SK-N-DZ (cell line): ENCODE results near the gene PPP1R14B.

ENCODE experiments used
- DNase-seq: peaks from one replicate; pipeline ENCODE4 v3.0.0-alpha.2; 2015; ENCODE audit warnings: low spot score

The PPP1R14B gene

GRCh38 chr11:64281957-64282770 is 35.4 kb upstream of the PPP1R14B start:
- no peak for DNase-seq

DNA sequence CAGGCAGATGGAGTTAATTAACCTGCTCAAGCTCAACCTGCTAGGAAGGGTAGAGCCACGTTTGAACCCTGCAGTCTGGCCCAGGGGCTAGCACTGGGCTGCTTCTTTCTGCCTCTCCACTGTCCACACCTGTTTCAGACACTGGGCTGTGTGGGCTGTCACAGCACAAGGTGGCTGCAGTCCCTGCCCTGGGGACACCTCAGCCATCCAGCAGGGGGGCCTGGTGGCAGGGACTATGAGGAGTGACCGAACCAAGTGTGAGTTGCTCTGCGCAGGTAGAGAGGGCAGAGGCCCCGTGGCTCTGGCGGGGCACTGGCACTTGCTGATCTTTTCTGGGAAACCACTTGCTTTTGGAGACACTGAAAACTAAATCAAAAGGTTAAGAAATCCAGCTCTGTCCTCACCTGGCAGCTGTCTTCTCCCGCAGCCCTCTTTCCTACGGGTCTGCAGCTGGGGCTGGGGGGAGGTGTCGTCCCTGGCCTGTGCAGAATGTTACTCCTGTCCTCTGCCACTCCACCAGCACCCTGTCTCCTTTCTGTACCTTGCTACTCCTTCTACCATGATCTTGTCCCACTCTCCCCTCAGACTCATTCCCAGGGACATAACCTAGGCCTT is 31.9 kb upstream of the PPP1R14B start:
- DNase-seq = no peak

- DNase-seq = no peak
Measured at GRCh38 chr11:64276653-64277431, 30.1 kb upstream of the PPP1R14B start.

DNA sequence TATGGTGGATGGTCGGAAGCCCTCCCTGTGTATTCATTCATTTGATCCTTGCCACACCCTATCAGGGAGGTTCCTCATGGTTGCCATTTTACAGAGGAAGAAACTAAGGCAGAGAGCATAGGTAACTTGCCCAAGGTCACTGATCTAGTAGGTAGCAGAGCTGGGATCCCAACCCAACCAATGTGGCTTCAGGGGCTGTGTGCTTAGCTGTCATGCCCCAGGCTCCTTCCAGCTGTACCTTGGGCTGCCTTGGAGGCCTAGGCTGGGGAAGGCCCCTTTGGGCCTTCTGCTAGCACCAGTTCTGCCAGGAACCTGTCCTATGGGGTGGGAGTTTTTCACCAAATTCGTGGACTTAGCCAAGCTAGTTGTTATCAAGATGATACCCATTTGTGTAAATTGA is 29.1 kb upstream of the PPP1R14B start:
- DNase-seq = no peak

DNA sequence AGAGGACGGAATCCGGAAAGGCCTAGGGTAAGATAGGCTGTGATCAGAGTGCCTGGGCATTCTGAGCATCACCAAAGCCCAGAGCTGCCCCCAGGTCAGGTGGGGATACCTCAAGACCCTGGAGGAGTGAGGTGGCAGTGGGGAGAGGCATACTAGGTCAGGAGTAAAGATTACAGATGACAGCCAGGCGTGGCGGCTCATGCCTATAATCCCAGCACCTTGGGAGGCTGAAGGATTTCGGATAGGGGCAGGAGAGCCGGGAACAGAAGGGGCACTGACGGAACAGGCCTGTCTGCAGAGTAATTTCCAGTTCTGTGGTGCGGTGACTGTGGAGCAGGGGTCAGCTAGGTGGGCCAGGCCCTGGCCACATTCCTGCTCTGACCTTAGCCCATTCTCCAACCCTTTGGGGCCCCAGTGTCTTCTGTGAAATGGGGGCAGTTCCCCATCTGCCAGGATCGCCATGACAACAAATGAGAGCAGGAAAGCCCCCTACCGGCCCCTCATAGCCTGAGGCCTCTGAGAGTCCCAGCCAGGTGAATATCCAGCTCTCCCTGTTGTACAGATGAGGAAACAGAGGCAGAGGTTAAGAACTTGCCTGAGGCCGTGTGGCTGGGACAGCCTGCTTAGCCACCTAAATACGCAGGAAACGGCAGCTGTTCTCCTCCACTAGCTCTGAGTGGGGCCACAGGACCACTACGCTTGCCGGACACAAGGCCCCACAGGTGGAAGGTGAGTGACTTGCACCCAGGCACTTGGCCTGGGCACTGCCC is 28.5 kb upstream of the PPP1R14B start:
- DNase-seq = no peak

DNA sequence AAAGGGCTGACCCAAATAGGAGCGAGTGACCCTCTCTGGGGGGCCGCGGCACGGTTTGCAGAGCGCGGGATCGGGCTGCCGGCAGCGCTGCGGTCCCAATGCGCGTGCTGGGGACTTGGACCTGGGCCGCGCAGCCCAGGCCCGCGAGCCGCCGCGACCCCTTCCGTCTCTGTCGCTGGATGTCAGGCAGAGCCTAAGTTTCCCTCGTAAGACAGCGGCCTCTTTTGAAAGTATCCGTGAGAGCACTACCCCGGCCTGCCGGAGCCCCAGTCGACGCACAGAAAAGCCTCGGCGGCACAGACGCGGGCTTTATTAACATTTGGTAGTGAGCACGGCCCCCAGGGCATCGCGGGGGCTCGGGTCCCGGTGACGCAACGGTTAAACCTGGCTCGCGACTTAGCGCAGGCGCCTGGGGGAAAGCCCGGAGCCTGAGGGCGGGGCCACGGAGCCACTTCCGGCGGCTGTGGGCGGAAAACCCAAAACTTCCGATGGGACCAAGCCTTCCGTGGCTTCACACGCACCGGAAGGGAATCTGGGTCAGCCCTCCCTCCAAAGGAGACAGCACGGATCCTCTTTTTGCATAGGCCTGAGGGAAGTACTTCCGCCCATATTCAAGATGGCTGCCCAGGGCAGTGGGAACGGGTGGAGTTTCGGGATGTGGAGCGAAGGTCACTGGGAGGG is 22.9 kb upstream of the PPP1R14B start:
- DNase-seq = peak; percentile 100

GRCh38 chr11:64268893-64269539 is 22.3 kb upstream of the PPP1R14B start:
- peak; percentile 46 for DNase-seq

- peak; percentile 63 for DNase-seq
Measured at GRCh38 chr11:64268025-64268892, 21.5 kb upstream of the PPP1R14B start.

DNA sequence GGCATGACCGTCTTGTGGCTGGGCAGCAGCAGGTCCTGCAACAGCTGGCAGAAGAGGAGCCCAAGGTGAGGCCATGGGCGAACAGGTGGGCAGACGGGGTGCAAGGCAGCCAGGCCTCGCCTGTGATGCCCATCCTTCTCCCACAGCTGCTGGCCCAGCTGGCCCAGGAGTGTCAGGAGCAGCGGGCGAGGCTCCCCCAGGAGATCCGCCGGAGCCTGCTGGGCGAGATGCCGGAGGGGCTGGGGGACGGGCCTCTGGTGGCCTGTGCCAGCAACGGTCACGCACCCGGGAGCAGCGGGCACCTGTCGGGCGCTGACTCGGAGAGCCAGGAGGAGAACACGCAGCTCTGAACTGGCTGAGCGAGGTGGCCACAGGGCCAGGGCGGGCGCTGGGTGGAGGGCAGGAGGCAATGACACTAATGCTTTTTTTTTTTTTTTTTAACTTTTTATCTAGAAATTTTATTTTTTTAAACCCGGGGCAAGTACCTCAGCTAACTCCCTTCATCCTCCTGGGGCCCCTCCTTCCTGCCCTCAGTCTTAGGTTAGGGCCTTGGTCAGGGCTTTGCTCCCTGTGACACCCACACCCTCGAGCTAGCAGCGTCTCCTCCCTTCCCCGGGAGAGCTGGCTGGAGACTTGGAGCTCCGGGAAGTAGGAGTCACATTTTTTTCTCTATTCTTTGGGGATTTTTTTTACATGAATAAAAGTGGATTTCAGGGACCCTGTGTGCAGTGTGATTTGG is 20.6 kb upstream of the PPP1R14B start:
- DNase-seq = no peak

- DNase-seq = no peak
Measured at GRCh38 chr11:64266339-64266738, 19.6 kb upstream of the PPP1R14B start.

DNA sequence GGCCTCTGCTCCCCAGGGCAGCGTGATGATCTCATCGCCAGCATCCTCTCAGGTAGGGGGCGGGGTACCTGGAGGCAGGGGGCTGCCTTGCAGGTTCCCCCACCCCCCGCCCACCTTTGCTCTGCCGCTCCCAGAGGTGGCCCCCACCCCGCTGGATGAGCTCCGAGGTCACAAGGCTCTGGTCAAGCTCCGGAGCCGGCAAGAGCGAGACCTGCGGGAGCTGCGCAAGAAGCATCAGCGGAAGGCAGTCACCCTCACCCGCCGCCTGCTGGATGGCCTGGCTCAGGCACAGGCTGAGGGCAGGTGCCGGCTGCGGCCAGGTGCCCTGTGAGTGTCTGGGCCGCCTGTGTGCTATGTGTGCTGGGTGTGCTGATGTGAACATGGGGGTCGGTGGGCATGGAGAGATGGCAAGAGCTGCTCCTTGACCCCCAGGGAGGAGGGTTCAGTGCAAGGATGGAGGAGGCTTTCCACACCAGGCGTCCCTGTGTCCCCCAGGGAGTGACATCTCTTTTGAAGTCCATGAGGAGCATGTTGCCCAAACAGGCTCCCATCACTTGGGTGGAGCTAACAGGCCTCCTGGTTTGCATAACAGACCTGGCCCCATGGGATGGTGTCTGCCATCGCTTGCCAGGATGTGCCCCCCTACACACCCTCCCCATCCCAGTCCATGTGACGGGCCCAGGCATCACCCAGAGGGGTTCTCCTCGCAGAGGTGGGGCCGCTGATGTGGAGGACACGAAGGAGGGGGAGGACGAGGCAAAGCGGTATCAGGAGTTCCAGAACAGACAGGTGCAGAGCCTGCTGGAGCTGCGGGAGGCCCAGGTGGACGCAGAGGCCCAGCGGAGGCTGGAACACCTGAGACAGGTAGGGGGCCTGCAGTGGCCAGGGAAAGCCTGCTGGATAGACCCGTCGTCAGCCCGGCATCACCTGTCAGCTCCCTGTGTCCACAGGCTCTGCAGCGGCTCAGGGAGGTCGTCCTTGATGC is 18.7 kb upstream of the PPP1R14B start:
- DNase-seq = no peak

GRCh38 chr11:64264371-64264852 is 17.7 kb upstream of the PPP1R14B start:
- peak; percentile 79 for DNase-seq

DNA sequence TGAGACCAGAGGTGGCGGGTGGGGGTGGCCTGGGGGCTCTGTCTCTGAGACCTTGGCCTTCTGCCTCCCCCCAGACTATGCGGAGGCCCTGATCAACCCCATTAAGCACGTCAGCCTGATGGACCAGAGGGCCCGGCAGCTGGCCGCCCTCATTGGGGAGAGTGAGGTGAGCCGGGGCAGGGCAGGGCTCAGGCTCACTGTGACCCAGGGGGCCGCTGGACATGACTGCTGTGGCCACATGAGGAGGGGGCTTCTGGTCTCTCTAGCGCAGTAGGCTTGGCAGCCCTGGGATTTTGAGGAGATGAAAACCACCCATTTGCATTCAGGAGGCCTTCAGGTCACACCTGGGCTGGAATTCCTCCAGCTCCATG is 17.2 kb upstream of the PPP1R14B start:
- DNase-seq = no peak

DNA sequence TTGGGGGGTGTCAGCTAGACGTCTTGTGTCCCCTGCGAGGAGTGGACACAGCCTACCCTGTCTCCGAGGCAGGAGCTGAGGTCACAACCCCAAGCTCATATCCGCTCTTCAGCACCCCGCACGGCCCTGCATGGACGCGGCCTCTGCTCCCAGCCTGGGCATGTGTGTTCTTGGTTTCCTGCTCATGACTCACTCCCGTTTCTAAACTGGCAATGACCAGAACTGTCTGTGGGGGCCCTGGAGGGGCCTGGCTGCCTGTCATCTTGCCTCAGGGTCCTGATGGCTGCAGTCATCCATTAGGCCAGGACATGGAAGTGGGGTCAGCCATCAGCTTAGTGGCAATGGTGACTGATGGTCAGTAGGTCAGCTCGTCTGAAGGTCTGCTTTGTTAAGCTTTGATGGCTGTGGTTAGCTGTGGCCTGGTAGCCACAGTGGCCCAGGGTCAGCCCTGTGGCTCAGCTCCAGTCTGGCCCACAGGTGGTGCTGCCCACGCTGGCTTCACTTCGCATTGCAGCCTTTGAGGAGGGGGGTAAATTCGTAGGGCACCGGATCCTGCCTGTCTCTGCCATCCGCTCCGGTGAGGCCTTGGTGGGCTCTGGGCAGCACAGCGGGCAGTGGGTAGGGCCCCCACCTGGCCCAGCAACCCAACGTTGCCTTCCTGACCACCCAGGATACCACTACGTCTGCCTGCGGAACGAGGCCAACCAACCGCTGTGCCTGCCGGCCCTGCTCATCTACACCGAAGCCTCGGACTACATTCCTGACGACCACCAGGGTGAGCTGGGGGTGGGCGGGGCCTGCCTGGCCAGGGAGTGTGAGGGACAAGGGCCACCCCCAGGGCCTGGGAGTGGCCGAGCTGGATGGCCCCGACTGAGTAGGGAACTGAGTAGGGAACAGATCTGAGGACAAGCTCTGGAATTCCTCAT is 16.5 kb upstream of the PPP1R14B start:
- DNase-seq = no peak

DNA sequence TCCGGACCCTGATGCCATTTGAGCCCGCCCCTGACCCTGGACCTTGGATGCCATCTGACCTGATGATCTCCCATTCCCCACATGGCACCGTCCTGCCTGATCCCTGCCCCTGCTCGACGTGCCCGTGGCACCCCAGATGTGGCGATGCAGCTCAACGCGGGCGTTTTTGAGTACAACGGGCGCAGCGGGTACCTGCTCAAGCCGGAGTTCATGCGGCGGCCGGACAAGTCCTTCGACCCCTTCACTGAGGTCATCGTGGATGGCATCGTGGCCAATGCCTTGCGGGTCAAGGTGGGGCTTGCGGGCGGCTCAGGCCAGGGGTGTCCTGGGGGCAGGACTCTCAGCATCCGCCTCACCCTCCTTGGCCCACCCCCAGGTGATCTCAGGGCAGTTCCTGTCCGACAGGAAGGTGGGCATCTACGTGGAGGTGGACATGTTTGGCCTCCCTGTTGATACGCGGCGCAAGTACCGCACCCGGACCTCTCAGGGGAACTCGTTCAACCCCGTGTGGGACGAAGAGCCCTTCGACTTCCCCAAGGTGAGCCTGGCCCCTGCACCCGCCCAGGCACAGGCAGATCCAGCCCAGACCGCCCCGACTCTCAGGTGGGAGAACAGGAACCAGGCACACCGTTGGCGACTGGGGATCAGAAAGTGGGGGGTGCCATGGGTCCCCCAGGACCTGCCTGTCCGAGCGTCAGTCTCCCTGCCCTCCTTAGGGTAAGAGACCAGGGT is 15.7 kb upstream of the PPP1R14B start:
- DNase-seq = no peak
